ENCODE results near the gene ICAM1. TPM values are rescaled to one million over a fixed set of nuclear protein-coding genes. Genes with fewer than 3 reads are reported as not detected.
A peak's percentile ranks its signal among the peaks of the same experiment; 100 is the strongest.
"Not testable (repeated sequence)": the region's sequence is repeated elsewhere in the genome, so short reads cannot be mapped to it uniquely, and the experiment has no call there.

Gene ICAM1
- polyA plus RNA-seq, 3 donors from 2014 or later = 9.9 to 18.4 (median 18.0) TPM

GRCh38 chr19:10231612-10232228 lies 39.2 kb upstream of the ICAM1 start:
- peak overlapping the region; percentile 68 to 89 (median 86) for H3K27ac Mint-ChIP-seq
- H3K4me3 Mint-ChIP-seq = peak overlapping the region; percentile 63 to 89 (median 77)
- peaks cover 34 to 35% of the 10 kb centered on the region in 2 donors for H3K4me1 Mint-ChIP-seq
- DNase-seq = no peak
- H3K36me3 Mint-ChIP-seq = no peaks in the 10 kb centered on the region
- peaks cover 0 to 17% (median 2%) of the 10 kb centered on the region in 3 donors for H3K27me3 Mint-ChIP-seq (ENCODE audit: low read depth in 3 of 3)
- no peaks in the 10 kb centered on the region for H3K9me3 Mint-ChIP-seq

- no peak overlapping the region for H3K4me3 Mint-ChIP-seq
- H3K4me1 Mint-ChIP-seq = peaks cover 33 to 36% of the 10 kb centered on the region in 2 donors
- peak overlapping the region in 2 of 6 donors; percentile 49 to 72 for H3K27ac Mint-ChIP-seq
- no peak for DNase-seq
- no peaks in the 10 kb centered on the region for H3K9me3 Mint-ChIP-seq
- no peaks in the 10 kb centered on the region for H3K36me3 Mint-ChIP-seq
- H3K27me3 Mint-ChIP-seq (ENCODE audit: low read depth in 3 of 3) = peaks cover 0 to 17% (median 2%) of the 10 kb centered on the region in 3 donors
Observed at GRCh38 chr19:10233946-10234345, 37.0 kb upstream of the ICAM1 start.

GRCh38 chr19:10235003-10235402 lies 35.9 kb upstream of the ICAM1 start:
- H3K27ac Mint-ChIP-seq = peak overlapping the region; percentile 83 to 99 (median 98)
- H3K4me3 Mint-ChIP-seq = peak overlapping the region in 4 of 5 donors; percentile 8 to 91 (median 86)
- H3K36me3 Mint-ChIP-seq = no peaks in the 10 kb centered on the region
- H3K27me3 Mint-ChIP-seq (ENCODE audit: low read depth in 3 of 3) = peaks cover 0 to 16% (median 2%) of the 10 kb centered on the region in 3 donors
- no peaks in the 10 kb centered on the region for H3K9me3 Mint-ChIP-seq
- peaks cover 26 to 29% of the 10 kb centered on the region in 2 donors for H3K4me1 Mint-ChIP-seq
- no peak for DNase-seq

GRCh38 chr19:10235409-10235808 lies 35.5 kb upstream of the ICAM1 start:
- Mint-ChIP-seq H3K4me3 (peak overlapping the region; percentile 83 to 91 (median 89)), H3K27ac (peak overlapping the region; percentile 95 to 99 (median 98)), H3K27me3 (ENCODE audit: low read depth in 3 of 3) (peaks cover 0 to 13% (median 2%) of the 10 kb centered on the region in 3 donors), H3K4me1 (peaks cover 26 to 29% of the 10 kb centered on the region in 2 donors)
- not testable (repeated sequence) for H3K36me3 Mint-ChIP-seq, DNase-seq, H3K9me3 Mint-ChIP-seq

- no peak for DNase-seq
- Mint-ChIP-seq H3K4me3 (peak overlapping the region in 1 of 5 donors; percentile 13), H3K27ac (peak overlapping the region in 4 of 6 donors; percentile 7 to 48 (median 29)), H3K9me3 (no peaks in the 10 kb centered on the region), H3K4me1 (peaks cover 20 to 22% of the 10 kb centered on the region in 2 donors), H3K27me3 (ENCODE audit: low read depth in 3 of 3) (peaks cover 0 to 9% (median 0%) of the 10 kb centered on the region in 3 donors), H3K36me3 (no peaks in the 10 kb centered on the region)
Observed at GRCh38 chr19:10237702-10238101, 33.2 kb upstream of the ICAM1 start.

GRCh38 chr19:10238172-10238783 lies 32.6 kb upstream of the ICAM1 start:
- Mint-ChIP-seq H3K4me3 (peak overlapping the region in 1 of 5 donors; percentile 13), H3K9me3 (no peaks in the 10 kb centered on the region), H3K4me1 (peaks cover 20 to 22% of the 10 kb centered on the region in 2 donors), H3K36me3 (no peaks in the 10 kb centered on the region), H3K27ac (peak overlapping the region in 4 of 6 donors; percentile 13 to 48 (median 29)), H3K27me3 (ENCODE audit: low read depth in 3 of 3) (peaks cover 0 to 9% (median 0%) of the 10 kb centered on the region in 3 donors)
- DNase-seq = no peak

- not testable (repeated sequence) for H3K4me3 Mint-ChIP-seq; DNase-seq; H3K36me3 Mint-ChIP-seq; H3K27ac Mint-ChIP-seq; H3K4me1 Mint-ChIP-seq; H3K27me3 Mint-ChIP-seq (ENCODE audit: low read depth in 3 of 3); H3K9me3 Mint-ChIP-seq
Observed at GRCh38 chr19:10241826-10242449, 29.0 kb upstream of the ICAM1 start.

GRCh38 chr19:10243606-10244005 lies 27.3 kb upstream of the ICAM1 start:
- H3K4me1 Mint-ChIP-seq = no peaks in the 10 kb centered on the region
- H3K27ac Mint-ChIP-seq = no peak overlapping the region
- H3K27me3 Mint-ChIP-seq (ENCODE audit: low read depth in 3 of 3) = no peaks in the 10 kb centered on the region
- H3K4me3 Mint-ChIP-seq = no peak overlapping the region
- H3K36me3 Mint-ChIP-seq = no peaks in the 10 kb centered on the region
- no peaks in the 10 kb centered on the region for H3K9me3 Mint-ChIP-seq
- DNase-seq = no peak

GRCh38 chr19:10245189-10245939 lies 25.6 kb upstream of the ICAM1 start:
- no peaks in the 10 kb centered on the region for H3K9me3 Mint-ChIP-seq

GRCh38 chr19:10246511-10246910 lies 24.4 kb upstream of the ICAM1 start:
- H3K36me3 Mint-ChIP-seq = no peaks in the 10 kb centered on the region
- no peak overlapping the region for H3K27ac Mint-ChIP-seq
- H3K27me3 Mint-ChIP-seq (ENCODE audit: low read depth in 3 of 3) = no peaks in the 10 kb centered on the region
- no peak overlapping the region for H3K4me3 Mint-ChIP-seq
- DNase-seq = no peak
- H3K9me3 Mint-ChIP-seq = no peaks in the 10 kb centered on the region
- H3K4me1 Mint-ChIP-seq = peaks cover 8 to 9% of the 10 kb centered on the region in 2 donors

More at GRCh38 chr19:10245189-10245939, 25.6 kb upstream of the ICAM1 start:
- Mint-ChIP-seq H3K36me3 (no peaks in the 10 kb centered on the region), H3K27ac (peak overlapping the region in 1 of 6 donors; percentile 76), H3K4me3 (no peak overlapping the region), H3K27me3 (ENCODE audit: low read depth in 3 of 3) (no peaks in the 10 kb centered on the region), H3K4me1 (peaks cover 4 to 5% of the 10 kb centered on the region in 2 donors)
- DNase-seq = no peak

GRCh38 chr19:10251792-10252694 lies 18.9 kb upstream of the ICAM1 start, which contains the start of gene MRPL4:
Gene MRPL4 (plus strand): TSS chr19:10252214. CDS start chr19:10252254, 40 bp downstream.
- H3K9me3 Mint-ChIP-seq = no peaks in the 10 kb centered on the region
- peak within 1 kb of the TSS; percentile 97 to 99 (median 99) for H3K4me3 Mint-ChIP-seq
- H3K27ac Mint-ChIP-seq = peak within 1 kb of the TSS; percentile 91 to 98 (median 96)
- peak; percentile 97 for DNase-seq
- H3K4me1 Mint-ChIP-seq = peaks cover 22 to 26% of the 10 kb centered on the region in 2 donors
- peaks cover 12% of the 10 kb centered on the region in 3 donors for H3K36me3 Mint-ChIP-seq
- H3K27me3 Mint-ChIP-seq (ENCODE audit: low read depth in 3 of 3) = peaks cover 5 to 8% (median 6%) of the 10 kb centered on the region in 3 donors

GRCh38 chr19:10252707-10253106 lies 18.2 kb upstream of the ICAM1 start:
- peaks cover 5 to 8% (median 6%) of the 10 kb centered on the region in 3 donors for H3K27me3 Mint-ChIP-seq (ENCODE audit: low read depth in 3 of 3)
- no peaks in the 10 kb centered on the region for H3K9me3 Mint-ChIP-seq
- H3K4me3 Mint-ChIP-seq = peak overlapping the region; percentile 97 to 99 (median 99)
- no peak for DNase-seq
- peaks cover 12 to 17% (median 17%) of the 10 kb centered on the region in 3 donors for H3K36me3 Mint-ChIP-seq
- peaks cover 25 to 26% of the 10 kb centered on the region in 2 donors for H3K4me1 Mint-ChIP-seq
- peak overlapping the region; percentile 91 to 98 (median 96) for H3K27ac Mint-ChIP-seq

Data from immature natural killer cell (primary cell).